Cortex of kidney (tissue), 1 donor: Measurements from ENCODE around the gene KIF1A.

Experiments
- DNase-seq: peaks from one replicate; lab custom pipeline; 2025; lab: John Stamatoyannopoulos, UW

Gene KIF1A

GRCh38 chr2:240803191-240803590 is 16.8 kb downstream of the KIF1A start:
- DNase-seq = no peak

GRCh38 chr2:240799033-240799820 is 20.8 kb downstream of the KIF1A start:
- DNase-seq = no peak

DNA sequence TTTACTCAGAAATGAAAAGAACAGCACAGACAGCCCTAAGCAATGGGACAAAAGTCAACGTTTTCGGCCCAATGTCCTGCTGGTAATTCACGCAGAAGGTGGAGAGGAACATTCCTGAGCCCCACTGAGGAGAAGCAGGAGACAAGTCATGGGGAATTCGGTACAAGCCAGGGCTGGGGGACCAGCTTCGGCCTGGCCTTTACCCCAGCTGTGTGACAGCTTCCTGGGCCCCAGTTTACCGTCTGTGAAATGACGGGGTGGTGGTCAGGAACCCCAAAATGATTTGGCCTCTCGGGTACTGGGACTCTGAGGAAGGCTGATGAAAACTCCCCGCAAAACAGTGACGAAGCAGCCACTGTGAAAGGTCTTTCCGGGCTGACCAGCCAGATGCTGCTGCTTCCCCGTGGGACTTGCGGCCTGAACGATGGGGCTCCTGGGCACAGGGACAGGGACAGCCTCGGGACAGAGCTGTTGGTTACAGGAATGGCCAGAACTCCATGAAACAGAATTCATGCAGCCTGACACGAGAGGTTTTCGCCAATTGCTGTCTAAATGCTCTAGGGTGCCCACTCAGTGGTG is 21.6 kb downstream of the KIF1A start:
- no peak for DNase-seq

DNA sequence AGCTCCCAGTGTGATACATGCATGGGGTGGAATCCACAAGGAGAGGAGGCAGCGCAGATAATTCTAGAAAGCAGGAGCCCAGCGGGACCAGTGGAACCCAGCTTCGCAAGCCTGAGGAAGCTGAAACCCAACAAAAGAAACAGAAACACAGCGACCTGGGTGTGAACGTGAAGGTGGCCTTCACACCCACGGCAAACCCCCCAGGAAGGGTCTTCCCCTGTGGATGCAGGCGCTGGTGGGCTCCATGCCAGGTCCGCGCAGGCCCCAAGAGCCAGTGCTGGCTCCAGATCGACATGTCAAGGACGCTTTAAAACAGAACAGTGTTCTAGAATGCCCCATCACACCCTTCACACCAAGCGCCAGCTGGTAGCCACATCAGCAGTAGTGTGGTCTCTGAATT is 22.1 kb downstream of the KIF1A start:
- no peak for DNase-seq

- no peak for DNase-seq
Measured at GRCh38 chr2:240797500-240797895, 22.5 kb downstream of the KIF1A start.

GRCh38 chr2:240796543-240797499 is 23.2 kb downstream of the KIF1A start:
- no peak for DNase-seq

GRCh38 chr2:240795916-240796510 is 24.0 kb downstream of the KIF1A start:
- no peak for DNase-seq

DNA sequence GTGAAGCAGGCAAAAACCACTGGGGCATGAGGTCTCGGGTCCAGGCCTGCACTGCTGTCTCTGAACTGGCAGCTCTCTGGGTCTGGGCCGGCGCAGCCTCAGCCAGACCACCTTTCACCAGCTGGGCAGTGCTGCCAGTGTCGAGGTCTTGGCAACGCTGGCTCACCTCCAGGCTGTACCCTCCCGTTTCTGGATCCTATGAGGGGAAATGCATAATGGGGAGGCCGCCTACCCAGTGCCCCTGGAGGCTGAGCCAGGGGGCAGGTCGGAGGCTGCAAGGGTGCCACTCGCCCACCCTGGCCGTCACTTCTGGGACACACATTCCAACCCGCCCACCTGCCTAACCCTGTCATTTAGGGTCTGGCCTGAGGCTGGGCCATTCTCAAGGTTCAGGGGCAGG is 24.6 kb downstream of the KIF1A start:
- no peak for DNase-seq

DNA sequence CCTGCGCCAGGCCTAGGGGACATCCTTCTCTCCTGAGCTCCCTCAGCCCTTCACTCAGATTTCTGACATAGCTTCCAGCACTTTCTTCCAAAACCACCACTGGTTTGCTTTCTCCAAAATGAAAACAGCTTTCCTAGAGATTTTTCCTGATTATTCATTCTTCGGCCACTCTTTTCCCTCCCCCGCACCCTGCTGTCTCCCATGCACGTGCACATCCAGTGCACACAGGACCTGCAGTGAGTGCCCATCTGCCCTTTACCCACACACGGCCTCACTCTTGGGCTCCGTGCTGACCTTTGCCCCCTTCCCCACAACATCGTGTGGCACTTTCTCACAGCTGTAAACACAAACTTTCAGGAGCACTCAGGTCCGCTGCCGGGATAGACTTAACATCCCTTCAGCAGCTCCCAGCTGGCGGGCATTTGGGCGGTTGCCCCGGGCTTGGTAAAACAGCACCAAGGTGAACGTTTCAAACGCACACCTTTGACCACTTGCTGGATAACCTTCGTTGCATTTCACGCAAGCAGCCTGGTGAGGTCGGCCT is 25.8 kb downstream of the KIF1A start:
- no peak for DNase-seq

- DNase-seq = no peak
Measured at GRCh38 chr2:240793313-240794177, 26.5 kb downstream of the KIF1A start.

GRCh38 chr2:240792629-240793312 is 27.2 kb downstream of the KIF1A start:
- no peak for DNase-seq

DNA sequence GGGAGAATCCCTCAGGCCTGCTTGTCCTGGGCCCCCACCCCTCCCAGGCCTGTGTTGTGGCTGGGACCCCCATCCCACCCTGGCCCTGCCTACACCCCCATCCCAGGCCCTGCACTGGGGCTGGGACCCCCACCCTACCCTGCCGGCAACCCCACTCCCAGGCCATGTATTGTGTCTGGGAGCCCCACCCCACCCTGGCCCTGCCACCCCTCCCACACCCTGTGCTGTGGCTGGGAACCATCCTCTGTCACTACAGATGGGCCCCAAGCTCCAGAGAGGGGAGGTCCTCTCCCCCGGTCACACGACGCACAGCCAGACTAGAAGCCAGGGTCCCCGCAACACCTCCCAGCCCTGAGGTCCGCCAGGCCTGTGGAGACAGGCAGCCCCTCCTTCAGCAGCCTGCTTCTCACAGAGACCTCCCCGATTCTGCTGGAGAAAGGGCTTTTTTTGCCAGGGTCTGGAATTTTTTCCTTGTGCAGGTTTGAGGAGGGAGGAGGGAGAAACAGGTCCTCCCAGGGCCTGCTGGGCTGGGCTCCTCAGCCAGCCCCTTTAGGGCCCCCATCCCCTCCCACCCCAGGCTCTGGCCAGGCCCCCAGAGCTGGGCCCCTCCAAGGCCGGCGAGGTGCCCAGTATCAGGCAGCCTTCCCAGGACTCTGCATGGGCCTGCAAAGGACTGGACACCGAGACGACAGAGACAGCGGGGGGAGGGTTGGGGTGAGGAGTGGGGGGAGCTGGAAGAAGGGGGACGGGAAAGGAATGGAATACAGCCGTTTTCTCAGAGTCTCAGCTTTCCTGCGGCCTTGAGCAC is 28.0 kb downstream of the KIF1A start:
- no peak for DNase-seq

- no peak for DNase-seq
Measured at GRCh38 chr2:240791221-240791800, 28.7 kb downstream of the KIF1A start.

DNA sequence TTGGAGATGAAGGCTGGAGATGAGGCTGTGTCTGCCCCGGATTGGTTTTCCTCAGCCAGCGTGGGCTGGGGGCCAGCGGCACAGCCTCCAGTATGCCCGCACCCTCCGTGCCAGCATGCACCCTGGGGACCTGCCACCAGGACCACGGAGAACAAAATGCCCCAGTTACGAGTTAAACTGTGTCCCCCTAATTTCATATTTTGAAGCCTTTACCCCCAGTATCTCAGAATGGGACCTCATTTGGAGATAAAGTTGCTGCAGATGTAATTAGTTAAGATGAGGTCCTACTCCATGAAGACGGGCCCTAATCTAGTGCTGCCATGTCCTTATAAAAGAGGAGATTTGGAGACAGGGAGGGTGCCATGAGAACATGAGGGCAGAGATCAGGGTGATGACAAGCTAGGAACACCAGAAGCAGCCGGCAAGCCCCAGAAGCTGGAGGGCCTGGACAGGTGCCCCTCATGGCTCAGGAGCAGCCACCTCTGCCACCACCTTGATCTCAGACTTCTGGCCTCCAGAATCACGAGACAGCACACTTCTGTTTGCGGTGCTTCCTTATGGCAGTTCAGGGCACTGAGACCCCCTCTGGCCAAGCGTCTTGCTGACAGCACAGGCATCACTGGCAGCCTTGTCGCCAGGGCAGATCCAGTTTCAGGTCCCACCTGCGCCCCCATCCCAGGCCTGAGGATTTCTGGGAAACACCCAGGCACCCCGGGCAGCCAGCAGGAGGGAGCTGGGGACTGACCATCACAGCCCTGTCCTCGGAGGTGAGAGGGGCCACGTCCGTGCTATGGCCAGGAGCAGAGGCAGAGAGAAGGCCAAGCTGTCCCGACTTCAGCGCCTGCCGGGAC is 29.4 kb downstream of the KIF1A start:
- no peak for DNase-seq

DNA sequence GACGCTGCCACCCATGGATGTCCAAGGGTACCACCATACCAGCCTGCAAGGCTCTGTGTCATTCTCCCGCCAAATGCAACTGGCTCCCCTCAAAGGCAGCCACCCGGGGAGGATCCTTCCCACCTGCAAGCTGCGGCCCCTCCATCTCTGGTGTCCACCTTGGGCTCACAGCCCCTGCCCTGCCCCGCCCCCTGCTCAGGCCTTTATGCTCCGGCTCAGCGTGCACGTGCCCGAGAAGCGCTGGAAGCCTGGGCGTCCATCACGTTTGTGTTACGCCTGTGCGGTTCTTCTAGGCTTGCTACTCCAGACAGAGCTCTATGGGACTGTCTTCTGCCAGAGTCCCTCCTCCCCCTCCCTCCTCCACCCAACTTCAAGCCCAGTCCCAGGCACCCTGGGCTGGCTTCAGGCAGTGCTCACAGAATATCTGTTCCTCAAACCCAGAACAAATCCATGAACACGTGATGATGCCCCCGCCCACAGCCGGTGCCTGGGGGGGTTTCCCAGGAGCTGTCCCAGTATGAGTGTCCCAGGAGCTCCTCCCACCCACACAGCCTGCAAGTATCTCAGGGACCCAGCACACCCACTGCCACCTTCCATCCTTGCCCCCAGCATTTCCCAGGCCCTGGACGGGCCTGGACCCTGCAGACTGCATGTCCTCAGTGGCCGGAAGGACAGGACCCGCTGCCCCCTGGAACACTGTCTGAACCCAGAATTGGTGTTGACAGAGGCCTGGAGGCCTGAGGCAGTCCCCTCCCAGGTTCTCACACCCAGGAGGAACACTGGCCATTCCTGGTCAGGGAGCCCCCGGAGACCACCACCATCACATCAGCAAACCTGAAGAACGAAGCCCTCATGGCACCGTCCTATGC is 30.3 kb downstream of the KIF1A start:
- DNase-seq = no peak

- no peak for DNase-seq
Measured at GRCh38 chr2:240789051-240789453, 31.0 kb downstream of the KIF1A start.

GRCh38 chr2:240788482-240788881 is 31.5 kb downstream of the KIF1A start:
- no peak for DNase-seq
